GM19023 (cell line): ENCODE data around the gene MAST4.

ENCODE experiments used
- ATAC-seq: cut with Tn5 transposase; IDR thresholded peaks from one replicate; pipeline ENCODE4 v1.9.1; 2021; ENCODE audit warnings: mild to moderate bottlenecking, moderate library complexity; ENCODE audit not compliant: unreplicated experiment

MAST4 gene

GRCh38 chr5:67005737-67006499 lies 409.7 kb downstream of the MAST4 start:
- no peak for ATAC-seq

DNA sequence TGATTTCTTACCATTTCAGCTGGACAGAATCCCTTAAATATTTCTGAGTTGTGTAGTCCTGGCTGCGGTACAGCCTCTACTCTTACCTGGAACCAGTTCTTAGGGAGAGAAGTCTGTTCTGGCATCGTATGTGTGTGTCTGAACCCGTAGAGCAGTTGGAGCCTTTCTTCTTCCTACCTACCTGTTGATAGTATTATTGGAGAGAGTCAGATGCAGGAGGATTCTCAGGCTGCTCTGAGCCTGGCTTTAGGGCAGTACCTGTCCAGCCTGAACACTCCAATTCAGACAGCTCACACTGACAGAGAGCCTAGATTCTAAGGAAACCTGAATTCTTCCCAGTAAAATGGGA lies 410.3 kb downstream of the MAST4 start:
- no peak for ATAC-seq

DNA sequence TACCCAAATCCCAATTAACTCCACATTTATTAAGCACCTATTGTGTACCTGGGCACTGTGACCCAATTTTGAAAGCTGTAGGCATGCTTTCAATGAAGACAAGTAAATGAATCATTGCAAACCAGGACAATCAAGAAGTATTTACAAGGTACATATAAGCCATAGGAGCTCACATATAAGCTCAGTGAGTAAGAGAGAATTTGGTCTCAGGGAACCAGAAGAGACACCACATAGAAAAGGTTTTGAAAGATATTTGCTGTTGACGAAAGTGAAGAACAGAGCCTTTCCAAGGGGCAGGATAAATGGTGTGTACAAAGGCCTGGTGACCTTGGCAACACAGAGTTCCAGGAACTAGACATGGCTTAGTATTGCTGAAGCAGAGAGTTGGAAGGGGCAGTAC lies 412.8 kb downstream of the MAST4 start:
- ATAC-seq, result no peak

DNA sequence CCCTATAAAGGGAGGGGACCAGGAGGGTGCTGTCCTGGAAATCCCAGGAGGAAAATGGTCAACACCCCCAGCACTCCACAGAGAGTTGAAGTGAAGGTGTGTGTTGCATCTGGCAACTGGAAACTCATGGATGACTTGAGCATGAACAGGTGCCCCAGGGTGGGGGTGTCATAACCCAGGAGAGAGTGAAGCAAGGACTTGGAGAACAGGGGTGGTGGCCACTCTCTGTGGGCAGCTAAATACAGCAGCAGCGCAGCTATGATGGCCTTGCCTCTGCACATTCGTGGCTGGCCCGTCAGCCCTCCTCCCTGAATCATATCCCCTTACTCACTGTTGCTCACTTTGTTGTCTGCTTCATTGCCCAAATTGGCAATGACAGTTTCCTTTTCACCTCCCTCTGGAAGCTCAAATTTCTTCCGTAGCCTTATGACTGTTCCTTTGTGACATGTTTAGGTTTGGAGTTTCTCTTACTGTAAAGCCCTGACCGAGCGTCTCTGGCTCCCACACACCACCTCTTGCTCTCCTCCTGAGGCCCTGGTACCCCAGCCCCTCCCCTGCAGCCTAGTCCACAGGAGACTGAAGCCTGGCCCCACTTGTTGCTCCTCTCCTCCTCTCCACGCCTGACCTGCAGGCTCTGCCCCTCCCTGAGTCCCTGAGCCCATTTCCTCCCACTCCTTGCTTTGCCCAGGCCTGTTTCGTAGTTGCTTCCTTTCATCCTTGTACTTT lies 414.7 kb downstream of the MAST4 start:
- ATAC-seq, result no peak

- no peak for ATAC-seq
Measured at GRCh38 chr5:67011422-67011821, 415.2 kb downstream of the MAST4 start.

- ATAC-seq, result no peak
Measured at GRCh38 chr5:67012171-67012570, 416.0 kb downstream of the MAST4 start.

DNA sequence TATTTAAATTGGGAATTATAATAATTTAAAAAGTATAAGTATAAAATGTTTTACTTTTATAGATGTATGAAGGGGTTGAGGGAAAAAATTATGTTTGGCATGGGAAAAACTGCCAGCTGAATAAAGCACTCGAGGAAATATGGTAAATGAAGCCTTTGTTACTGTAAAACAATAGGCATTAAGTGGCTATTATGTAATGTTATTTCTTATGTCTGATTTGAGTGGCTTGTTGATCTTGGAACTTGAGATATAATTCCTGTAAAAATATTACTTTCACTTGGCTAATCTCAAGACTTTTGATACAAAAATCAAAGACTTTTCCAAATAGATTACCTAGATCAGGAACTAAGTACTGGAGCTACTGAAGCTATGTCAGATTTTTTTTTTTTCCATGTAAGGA lies 417.5 kb downstream of the MAST4 start:
- no peak for ATAC-seq

GRCh38 chr5:67014191-67014590 lies 418.0 kb downstream of the MAST4 start:
- no peak for ATAC-seq

DNA sequence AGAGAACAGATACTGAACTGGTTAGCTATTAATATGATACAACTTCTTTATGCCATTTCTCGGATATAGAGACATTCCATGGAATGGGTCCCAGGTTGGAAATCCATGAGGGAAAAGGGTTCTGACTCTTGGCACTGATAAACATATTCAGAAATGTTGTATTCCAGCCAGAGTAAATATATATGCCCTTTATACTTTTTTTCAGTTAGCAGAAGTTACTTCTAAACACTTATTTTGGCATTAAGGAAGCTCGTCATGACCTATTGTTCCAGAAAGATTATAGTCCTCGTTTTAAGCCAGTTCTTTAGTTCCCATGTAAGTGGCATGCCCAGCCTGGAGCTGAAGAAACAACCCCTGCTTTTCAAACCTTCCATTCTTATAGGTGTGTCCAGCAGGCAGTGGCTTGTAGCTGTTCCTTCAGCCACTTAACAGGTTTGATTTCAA lies 418.8 kb downstream of the MAST4 start:
- ATAC-seq, result no peak

GRCh38 chr5:67015541-67016191 lies 419.5 kb downstream of the MAST4 start:
- ATAC-seq, result no peak

GRCh38 chr5:67019065-67019845 lies 423.1 kb downstream of the MAST4 start:
- ATAC-seq, result no peak

DNA sequence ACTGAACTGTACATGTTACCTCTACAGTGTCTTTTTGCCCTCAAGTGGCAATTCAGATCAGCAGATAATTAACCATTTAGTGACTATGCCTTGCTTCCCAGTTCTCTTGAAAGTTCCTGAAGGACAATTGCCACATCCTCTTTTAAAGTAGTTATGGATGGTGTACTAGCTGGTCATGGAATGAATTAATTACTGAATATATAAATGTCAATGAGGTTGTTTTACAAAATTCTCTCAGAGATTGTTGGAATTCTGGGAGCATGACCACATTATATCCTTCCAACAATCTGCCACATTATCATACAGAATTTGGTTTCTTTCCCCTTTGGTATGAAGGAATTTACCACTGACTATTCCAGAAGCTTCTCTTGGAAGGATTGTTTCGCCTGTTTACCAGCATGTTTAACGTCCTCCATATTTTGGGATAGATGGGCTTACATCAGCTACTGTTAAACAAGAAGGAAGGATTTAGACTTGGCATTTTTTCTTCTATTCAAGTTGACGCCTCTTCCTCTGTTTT lies 424.0 kb downstream of the MAST4 start:
- no peak for ATAC-seq

- no peak for ATAC-seq
Measured at GRCh38 chr5:67021031-67021430, 424.8 kb downstream of the MAST4 start.

- no peak for ATAC-seq
Measured at GRCh38 chr5:67021521-67021920, 425.3 kb downstream of the MAST4 start.

DNA sequence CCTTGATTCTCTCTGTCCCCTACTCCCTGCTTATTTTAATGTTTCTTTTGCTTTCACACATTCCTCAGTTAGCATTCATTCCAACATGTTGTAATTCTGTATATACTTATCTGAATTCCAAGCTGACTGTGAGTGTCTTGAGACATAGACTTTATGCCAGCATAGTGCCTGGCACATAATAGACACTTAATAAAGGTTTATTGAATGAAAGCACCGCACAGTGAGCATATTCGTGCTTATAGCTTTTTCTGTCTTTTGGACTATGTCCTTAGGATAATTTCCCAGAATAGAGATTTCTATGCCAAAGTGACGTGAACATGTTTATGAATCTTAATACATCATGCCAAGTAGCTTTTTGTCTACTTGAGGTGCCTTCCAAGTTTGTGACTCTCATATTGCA lies 425.8 kb downstream of the MAST4 start:
- no peak for ATAC-seq

DNA sequence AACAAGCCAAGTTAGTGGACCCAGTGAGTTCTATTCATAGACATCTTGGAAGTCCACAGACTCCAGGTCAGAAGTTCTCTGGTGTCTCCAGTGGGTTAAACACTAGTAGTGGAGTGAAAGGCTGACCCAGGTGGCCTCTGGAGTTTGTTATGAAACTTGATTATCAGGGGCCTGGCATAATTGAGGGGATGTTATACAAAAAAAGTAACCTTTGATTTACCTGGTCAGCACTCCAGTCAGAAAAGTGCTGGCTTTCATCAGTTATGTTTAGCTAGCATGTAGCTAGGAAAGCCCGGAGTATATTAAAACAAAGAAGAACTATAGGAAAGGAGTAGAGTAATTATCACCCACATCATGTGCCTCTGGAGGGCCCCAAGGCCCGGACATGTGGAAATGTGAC lies 429.3 kb downstream of the MAST4 start:
- ATAC-seq, result no peak

- no peak for ATAC-seq
Measured at GRCh38 chr5:67026278-67026677, 430.1 kb downstream of the MAST4 start.

DNA sequence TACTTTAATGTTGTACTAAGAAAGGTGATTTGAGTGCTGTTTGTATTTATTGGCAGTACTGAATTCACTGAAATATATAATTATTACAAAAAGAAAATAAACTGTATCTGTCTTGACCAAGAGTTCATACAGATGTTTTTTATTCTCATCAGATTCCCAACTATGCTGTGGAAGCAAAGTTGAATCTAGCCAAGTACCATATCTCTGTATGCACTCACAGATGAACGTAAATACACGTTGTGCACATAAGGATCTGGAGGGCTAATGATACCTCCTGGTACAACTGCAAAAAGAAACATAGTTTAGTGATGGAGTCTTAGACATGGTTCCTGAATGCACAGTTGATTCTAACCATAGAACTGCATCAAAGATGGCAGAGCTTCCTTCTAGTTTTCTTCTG lies 431.0 kb downstream of the MAST4 start:
- ATAC-seq, result no peak

DNA sequence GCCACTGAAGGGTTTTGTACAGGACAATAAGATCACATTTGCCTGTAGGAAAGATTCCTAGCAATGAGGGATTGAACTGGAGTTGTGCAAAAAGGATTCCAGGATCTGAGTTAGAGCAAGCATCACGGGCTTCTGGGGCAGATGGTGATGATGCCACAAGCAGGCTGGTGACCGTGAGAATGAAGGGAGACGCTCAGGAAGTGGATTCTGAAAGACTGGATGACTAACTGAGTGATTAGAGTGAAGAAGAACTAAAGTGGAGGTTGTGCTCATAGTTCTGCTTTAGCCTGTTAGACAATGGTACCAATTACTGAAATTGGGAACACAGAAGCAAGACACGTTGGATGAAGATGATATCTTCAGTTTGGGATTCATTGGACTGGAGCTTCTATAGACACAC lies 432.2 kb downstream of the MAST4 start:
- no peak for ATAC-seq

DNA sequence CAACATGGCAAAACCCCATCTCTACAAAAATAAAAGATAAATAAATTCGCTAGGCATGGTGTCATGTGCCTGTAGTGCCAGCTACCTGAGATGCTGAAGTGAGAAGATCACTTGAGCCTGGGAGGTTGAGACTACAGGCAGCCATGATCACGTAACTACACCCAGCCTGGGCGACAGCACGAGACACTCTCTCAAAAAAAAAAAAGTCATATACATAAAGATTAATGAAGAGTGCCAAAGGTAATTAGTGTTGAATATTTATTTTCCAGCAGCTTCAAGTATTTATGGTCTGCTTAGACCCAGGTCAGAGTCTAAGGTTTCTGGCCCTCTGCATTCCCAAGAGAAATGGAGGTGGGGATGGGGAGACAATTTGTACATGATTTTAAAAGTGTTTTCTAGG lies 432.7 kb downstream of the MAST4 start:
- no peak for ATAC-seq

DNA sequence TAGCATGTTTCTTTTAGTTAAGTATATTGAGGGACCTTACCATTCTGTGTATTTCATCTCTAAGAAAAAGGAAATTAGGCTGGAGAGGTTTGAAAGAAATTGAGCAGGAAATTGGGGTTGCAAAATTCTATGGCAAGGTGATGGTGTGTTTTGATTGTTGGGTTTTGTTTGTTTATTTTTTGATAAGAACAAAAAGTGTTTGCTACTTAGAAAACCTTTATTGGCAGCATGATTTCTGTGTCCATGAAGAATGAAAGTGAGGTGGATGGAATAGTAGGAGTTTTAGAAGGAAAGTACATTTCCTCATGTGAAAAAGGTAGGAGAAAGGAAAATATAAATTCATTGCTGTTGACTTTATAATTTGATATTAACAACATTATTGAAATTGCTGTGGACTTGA lies 433.3 kb downstream of the MAST4 start:
- ATAC-seq, result no peak
